ENCODE data around the gene PDHX.
A peak's percentile ranks its signal among the peaks of the same experiment; 100 is the strongest.
"Not testable (repeated sequence)": the region's sequence is repeated elsewhere in the genome, so short reads cannot be mapped to it uniquely, and the experiment has no call there.

PDHX gene

DNA sequence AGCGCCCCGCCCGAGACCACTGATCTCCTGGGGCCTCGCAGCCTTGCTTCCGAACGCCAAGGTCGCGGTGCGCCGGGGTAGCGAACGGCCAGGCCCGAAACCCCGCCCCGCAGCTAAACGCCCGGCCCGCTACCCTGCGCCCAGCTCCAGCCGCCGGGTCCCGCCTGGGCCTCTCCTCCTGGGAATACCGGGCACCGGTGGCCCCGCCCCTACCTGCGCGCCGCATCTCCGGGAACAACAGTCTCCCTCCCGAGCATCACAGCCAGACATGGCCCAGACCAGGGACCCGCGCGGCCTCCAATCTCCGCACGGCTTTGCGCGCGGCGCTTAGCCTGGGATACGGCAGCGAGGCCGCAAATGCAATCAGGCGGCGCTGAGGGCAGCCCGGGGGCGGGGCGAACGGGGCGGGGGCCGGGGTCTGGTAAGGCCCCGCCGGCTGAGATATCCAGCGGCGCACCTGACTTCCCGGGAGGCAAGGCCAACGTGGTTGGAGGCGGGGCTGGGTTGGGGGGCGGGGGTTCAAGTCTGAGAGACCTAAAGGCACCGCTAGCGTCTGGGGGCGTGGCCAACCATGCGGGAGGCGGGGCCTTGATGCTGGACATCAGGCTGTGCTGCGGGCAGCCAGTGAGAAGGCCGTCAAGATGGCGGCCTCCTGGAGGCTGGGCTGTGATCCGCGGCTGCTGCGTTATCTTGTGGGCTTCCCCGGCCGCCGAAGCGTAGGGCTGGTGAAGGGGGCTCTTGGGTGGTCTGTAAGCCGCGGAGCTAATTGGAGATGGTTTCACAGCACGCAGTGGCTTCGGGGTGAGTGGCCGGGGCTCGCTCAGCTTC is at the start of gene PDHX, which contains the start of gene APIP:
Gene PDHX (plus strand): TSS at position 604 of the 828 bp plus-strand sequence. CDS start 38 bp downstream, at position 642.
Gene APIP (minus strand): TSS at position 365 of the 828 bp plus-strand sequence. CDS start 95 bp downstream, at position 270.
- DNase-seq (ENCODE audit: low read depth in 3 of 3, low spot score in 1 of 3): peak; percentile 86 to 95 (median 91)

DNA sequence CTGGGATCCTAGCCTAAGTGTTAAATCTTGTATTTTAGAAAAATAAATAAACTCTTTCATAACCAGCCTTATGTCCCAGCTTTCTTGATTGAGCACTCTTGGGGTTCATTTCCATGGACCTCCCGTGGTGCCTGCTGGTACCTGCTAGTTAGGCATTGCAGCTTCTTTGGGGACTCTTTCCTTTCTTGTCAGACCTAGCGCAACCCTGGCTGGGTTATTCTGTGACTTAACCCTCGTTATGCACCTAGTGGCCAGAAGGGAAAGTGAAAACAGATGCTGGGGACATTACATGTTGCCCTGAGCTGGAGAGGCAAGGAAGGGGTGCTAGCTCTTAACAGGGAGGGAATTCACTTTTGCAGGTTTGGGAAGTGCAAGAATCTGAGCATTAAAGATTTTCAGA is 47.0 kb upstream of the PDHX start:
- DNase-seq (ENCODE audit: low read depth in 3 of 3, low spot score in 1 of 3): no peak

DNA sequence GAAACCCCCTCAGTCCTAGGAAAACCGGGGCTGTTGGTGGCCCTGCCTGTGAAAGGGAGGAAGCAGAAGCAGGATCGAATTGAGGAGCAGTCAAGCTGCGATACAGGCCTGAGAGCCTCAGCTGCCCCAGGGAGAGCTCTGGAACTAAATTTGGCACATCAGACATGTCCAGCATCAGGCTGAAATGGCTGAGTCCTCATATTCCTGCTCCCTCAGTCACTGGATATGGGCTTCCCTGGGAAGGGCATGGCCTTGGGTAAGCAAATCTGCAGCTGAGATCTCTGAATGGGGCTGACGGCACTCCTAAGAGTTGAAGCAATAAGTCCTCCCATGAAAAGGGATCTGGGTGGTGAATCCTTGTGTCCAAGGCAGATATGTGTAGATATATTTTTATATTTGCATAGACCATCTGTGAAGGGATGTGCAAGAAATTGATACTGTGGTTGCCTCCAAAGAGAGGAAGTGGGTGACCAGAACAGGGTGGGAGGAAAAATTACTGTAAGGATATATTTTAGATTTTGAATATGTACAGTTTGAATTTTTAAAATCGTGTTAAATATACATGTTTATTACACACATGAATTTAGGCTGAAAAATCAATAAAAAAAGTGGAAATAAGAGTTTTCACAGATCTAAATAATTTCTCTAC is 45.7 kb upstream of the PDHX start:
- DNase-seq (ENCODE audit: low read depth in 3 of 3, low spot score in 1 of 3): no peak

DNA sequence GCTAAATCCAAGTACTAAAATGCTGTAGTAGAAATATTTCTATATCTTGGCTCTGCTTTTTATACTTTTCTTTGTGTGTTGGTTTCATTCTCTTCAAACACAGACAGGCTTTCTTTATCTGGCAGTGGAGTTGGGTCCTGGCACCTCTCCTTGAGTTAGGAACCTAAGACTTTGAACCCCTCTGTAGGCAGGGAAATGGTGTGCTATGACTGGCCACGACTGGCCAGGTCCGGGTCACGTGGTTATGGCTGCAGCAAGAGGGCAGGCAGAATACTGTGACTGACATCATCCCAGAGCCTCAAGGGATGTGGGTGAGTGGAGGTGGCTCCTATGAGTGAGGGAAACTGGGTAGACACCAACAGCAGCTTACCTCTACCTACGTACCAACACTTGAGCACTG is 42.2 kb upstream of the PDHX start:
- no peak for DNase-seq (ENCODE audit: low read depth in 3 of 3, low spot score in 1 of 3)

DNA sequence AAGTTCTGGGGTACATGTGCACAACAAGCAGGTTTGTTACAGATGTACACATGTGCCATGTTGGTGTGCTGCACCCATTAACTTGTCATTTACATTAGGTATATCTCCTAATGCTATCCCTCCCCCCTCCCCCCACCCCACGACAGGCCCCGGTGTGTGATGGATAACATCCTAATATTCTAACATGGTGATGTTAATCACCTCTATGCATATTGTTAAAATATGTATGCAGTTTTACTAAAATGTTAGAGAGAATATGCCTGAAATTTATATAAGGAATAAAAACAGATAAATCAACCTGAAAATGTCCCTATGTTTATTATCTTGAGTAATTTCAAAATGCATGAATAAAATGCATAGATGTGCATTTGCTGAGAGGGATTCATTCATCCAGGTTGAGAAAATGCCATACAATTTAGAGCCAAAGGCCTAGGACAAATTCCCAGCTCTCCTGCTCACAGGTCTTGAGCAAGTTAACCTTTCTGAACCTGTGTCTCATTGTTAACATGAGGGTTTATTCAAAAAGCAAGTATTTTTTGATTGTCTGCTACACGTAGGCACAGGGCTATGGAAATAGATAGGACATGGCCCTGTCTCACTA is 38.9 kb upstream of the PDHX start:
- no peak for DNase-seq (ENCODE audit: low read depth in 3 of 3, low spot score in 1 of 3)

DNA sequence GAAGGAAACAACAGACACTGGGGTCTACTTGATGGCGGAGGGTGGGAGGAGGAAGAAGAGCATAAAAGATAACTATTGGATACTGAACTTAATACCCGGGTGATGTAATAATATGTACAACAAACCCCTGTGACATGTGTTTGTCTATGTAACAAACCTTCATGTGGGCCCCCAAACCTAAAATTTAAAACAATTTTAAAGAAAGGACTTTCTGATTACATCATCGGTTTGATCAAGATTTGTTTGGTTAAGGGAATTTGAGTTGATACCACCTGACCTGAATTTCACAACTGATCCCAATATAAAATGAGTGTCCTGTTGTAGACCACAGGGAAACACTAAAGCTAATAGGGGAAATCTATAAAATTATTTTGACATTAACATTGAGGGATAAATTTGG is 34.5 kb upstream of the PDHX start:
- no peak for DNase-seq (ENCODE audit: low read depth in 3 of 3, low spot score in 1 of 3)

DNA sequence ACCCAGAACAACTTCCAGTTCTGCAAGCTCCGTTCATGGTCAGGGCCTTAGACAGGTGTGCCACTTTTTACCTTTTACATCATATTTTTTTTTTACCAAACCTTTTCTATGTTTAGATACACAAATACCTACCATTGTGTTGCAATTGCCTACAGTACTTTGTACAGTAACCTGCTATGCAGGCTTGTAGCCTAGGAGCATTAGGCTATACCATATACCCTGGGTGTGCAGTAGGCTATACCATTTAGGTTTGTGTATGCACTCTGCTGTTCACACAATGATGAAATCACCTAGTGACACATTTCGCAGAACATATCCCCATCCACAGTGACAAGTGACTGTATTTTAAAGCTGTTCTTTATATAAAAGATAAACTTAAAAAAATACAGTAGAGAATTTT is 29.8 kb upstream of the PDHX start:
- no peak for DNase-seq (ENCODE audit: low read depth in 3 of 3, low spot score in 1 of 3)

DNA sequence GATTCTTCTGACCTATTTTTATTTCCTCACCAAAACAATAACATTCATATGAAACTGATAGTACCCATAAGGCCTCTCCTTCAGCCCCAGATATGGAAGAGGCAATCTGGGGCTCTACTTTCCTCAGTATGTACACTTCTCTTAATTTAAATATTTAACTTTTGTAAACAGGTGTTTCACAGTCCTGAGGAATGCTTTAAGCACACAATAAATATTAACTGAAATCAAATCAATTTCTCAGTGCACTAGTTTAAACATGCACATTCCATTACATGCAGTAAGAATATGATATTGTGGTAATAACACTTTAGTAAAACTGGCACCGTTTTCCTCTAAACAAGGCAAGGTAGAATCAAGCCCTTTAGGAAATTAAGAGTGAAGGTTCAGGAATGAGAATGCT is 29.2 kb upstream of the PDHX start:
- DNase-seq (ENCODE audit: low read depth in 3 of 3, low spot score in 1 of 3): no peak

DNA sequence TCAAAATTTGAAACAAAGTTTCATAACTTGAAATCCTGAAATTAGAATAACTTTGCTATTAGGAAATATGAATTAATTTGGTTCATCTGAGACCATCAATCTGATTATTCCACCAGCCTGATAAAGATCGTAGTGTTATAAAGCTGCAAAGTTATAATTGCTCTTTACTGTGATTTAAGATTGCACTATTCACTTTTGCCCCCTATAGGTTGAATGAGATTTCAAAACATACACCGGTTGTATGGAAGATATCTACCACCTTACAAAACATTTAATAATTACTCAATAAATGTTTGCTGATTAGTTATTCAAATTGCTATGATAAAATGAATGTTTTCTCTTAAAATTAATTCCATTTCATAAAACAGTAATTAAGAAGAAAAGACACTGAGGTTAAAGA is 26.3 kb upstream of the PDHX start:
- DNase-seq (ENCODE audit: low read depth in 3 of 3, low spot score in 1 of 3): no peak

DNA sequence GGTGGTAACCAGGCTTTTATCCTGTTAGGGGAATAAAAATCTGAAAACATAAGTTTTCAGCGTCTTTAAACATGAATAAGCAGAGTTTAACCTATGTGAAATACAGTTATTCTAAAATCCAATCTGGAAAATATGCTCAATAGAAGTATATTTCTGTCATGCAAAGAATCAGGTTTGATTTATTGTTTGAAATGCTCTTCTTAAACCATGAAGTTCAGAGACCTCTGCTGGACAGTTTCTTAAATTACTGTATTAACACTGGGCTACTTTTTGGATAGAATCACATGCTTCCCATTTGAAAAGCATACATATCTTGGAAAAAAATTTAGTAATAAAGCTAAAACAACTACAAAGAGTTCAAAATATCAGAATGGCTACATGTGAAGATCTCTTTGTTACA is 25.6 kb upstream of the PDHX start:
- DNase-seq (ENCODE audit: low read depth in 3 of 3, low spot score in 1 of 3): no peak

DNA sequence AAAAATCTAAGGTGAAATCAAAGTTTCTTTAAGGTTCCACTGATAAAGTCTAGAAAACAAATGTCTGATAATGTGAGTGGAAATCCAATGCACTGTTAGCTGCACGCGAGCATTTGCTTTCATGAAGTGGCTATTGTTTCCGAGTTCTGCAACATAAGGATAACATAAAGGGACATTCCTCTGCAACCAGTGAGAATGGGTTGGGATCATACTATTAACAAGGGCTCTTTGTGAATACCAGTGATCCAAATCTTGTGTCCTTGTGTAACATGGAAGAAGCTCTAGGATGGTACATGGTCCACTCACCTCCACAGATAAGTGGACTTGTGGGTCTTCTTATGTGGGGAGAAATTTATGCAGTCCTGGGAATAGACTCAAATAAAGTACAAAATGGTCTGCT is 24.8 kb upstream of the PDHX start:
- no peak for DNase-seq (ENCODE audit: low read depth in 3 of 3, low spot score in 1 of 3)

DNA sequence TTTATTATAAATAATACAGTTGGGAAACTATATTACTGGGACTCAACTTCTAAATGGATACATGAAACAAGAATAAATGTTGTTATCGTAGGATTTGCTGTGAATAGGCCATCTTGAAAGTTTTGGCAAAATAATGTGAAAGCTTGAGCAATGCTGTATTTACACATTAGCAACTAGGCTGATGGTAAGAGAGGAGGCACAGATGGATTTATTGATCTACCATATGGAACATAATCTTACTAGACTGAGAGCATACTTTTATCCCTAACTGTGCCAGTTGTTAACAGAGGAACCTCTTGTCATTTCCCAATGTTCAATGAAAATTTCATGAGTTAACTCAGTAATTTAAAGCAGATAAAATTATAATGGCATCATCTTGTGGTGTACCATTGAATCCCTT is 23.0 kb upstream of the PDHX start:
- no peak for DNase-seq (ENCODE audit: low read depth in 3 of 3, low spot score in 1 of 3)

DNA sequence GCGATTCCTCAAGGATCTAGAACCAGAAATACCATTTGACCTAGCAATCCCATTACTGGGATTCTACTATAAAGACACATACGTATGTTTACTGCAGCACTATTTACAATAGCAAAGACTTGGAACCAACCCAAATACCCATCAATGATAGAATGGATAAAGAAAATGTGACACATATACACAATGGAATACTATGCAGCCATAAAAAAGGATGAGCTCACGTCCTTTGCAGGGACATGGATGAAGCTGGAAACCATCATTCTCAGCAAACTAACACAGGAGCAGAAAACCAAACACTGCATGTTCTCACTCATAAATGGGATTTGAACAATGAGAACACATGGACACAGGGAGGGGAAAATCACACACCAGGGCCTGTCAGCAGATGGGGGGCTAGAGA is 20.2 kb upstream of the PDHX start:
- DNase-seq (ENCODE audit: low read depth in 3 of 3, low spot score in 1 of 3): not testable (repeated sequence)

DNA sequence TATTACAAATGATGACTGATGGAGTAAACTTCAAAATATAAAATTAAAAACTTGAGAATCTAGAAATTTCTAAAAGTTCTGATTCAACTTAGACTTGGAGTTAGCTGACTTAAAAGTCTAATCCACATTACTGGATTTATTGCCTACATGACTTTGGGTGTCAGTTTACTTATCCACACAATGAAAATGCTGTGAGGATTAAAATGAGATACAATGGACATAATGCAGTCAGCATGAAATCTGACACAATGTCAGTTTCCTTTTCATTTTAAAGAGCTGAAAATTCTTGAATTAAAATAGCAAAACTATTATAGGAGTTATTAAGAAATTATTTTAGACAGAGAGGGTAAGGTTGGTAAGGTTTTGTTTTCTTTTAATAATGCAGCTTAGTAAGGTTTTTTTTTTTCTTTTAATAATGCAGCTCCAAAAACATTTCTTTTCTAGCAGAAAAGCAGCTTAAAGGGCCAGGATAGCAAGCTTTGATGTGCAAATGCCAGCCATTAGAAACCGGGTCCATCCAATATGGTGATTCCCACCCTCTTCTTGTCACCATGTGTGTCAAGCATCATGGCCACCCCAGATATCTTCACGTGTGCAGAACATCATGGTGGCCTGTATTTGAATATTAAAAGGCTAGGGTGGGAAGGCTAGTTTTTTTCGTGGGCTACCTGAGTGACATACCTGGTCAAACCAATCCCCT is 19.1 kb upstream of the PDHX start:
- no peak for DNase-seq (ENCODE audit: low read depth in 3 of 3, low spot score in 1 of 3)

DNA sequence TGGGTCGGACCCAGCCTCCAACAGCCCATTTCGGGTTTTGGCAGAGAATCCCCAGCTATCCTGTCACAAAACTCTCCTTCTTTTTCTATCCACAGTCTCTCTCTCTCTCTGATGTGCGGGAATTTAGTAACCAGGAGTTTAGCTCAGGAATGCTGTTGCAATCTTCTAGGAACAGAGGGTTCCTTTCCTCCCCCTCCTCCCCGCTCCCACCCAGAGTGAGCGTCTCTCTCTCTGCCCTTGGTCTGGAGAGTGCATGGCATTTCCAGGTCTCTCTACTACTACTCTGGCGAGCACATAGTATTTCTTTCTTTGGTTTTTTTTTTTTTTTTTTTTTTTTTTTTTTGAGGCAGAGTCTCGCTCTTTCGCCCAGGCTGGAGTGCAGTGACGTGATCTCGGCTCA is 17.9 kb upstream of the PDHX start:
- DNase-seq (ENCODE audit: low read depth in 3 of 3, low spot score in 1 of 3): no peak

DNA sequence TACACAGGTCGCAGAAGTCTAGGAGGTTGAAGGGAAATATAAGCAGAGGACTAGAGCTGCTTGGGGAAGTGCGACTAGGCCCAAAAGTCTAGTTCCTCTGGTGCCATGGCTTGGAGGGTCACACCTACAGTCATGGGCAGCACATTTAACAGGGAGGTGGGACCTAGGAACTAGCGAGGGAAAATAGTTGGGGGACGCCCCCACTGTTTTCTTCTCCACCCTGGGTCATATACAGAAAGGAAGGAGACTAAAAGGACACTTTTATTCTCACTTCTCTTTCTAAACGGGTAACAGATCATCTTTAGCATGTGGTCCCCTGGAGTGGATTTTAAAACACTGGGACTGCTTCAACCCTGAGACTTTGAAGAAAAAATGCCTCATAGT is 16.8 kb upstream of the PDHX start:
- no peak for DNase-seq (ENCODE audit: low read depth in 3 of 3, low spot score in 1 of 3)

DNA sequence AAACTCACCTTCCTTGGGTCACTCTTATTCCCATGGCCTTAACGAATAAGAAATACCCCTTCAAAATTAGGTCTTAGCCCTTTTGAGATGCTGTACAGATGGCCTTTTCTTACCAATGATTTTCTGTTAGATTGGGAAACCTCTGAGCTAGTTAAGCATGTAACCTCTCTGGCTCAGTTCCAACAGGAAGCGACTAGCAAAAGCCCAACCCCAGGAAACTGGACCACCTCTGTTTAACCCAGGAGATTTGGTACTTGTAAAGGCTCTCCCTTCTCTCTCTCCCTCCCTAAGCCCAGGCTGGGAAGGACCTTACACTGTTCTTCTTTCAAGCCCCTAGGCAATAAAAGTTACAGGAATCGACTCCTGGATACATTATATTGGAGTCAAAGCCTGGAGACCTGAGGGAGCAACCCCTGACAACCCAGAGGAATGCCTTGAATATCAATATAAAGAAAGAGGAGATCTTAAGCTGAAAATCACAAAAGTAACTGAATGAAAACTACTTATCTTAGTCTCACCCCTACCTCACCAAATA is 11.9 kb upstream of the PDHX start:
- no peak for DNase-seq (ENCODE audit: low read depth in 3 of 3, low spot score in 1 of 3)

DNA sequence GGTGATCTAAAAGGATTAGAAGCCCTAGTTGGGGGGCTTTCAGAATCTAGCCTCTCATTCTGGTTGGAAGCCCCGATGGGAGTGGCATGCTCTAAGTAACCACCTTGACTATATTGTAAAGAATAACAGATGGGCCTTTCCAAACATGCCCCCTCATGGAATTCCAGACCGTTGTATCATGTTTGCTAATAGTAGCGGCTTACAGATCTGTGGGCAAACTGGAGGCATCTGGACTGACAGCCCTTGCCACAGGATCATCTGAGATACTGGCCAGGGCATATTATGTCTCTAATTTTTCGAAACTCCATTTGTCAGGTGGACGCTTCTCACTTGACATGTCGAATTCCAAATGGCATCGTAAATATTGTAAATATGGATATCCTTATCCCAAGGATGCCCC is 10.8 kb upstream of the PDHX start:
- no peak for DNase-seq (ENCODE audit: low read depth in 3 of 3, low spot score in 1 of 3)

DNA sequence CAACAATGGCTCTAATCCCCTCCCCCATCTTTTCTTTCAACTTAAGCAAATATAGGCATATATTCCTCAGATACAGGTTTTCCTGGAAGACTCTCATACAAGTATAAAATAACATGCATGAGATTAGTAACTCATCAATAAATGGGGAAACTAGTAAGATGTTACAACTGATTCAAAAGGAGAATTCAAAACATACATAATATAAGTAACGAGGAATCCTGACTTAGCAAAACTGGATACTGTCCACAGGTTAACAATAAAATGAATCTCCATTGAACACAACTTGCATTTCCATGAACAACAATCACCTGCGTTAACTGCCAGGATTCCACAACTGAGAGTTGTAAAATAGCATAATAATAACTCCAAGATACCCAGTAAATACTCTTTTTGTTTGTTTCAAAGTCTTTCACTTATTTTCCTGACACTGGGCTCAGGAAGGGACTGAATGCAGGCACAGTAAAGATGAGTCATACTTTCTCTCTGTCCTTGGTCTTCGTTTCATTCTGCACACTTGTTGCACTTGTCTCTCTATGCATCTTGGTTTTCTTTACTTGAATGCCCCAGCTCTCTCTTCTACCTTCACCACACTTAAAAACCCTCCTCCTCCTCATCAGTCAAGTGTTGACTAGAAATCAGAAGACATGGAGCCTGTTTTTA is 8.4 kb upstream of the PDHX start:
- no peak for DNase-seq (ENCODE audit: low read depth in 3 of 3, low spot score in 1 of 3)

DNA sequence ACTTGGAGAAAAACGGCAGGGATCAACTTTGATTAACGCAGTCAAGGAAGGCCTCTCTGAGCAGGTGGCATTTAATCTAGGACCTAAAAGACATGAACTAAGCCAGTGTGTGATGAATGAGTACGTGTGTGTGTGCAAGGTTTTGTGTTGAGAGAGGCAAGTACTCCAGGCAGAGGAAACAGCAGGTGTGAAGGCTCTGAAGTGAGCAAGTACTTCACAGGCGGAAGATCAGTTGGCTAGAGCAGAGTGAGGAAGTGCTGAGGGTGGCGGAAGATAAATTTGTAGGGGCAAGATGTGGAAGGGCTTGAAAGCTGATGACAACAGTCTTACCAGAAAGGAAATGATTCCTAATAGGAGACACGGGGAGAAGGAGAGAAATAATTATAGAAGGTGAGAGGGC is 7.0 kb upstream of the PDHX start:
- DNase-seq (ENCODE audit: low read depth in 3 of 3, low spot score in 1 of 3): no peak

DNA sequence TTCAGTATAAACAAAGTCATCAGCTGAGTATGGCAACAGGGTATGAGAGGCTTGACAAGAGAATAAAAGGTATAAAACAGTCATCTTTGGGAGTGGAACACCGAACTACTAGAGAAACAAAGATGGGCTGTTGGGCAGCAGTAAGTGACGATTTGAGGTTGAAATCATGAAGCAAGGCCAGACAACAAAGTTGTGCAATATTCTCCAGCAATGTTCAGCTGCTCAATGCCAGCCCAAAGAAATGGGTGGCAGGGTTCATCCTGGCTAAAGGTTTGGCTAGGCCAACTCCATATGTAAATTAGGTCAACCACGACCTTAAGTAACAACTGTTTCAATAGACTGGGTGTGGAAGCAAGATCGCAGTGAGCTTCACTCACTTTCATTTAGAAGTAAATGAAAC is 6.5 kb upstream of the PDHX start:
- no peak for DNase-seq (ENCODE audit: low read depth in 3 of 3, low spot score in 1 of 3)
